DMS53 (cell line): ENCODE measurements around the gene GOT1.
A peak's percentile ranks its signal among the peaks of the same experiment; 100 is the strongest.

ENCODE experiments used
- DNase-seq: peaks from one replicate; lab custom pipeline; 2025; lab: John Stamatoyannopoulos, UW

The GOT1 gene

GRCh38 chr10:99395750-99396445, 34.5 kb downstream of the GOT1 start:
- DNase-seq = peak; percentile 82

DNA sequence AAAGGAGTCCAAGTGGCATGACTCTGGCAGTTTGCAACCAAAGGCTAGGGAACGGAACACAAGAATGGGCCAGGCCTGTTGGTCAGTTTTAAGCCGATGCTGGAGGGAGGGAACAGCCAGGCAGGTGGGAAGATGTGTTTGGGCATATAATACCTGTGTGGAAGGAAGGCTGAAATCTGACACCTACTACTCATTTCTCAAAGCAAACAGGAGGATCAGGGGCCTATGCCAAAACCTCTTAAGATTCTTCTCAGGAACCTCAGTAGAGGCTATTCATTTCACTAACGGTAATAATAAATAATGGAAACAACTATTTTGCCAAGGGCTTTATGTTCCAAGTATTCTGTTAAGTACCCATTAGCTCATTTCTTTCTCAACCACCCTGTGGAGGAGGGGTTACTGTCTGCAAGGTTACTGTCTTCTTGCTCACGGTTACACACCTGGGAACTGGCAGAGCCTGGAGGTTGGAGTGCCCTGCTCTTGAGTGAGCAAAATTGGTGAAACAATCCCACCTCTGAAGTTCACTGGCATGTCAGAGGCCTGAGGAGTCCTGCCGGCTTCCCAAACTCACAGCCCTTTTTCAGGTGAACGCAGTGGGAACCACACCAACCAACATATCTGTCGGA, 35.5 kb downstream of the GOT1 start:
- DNase-seq = peak; percentile 76

DNA sequence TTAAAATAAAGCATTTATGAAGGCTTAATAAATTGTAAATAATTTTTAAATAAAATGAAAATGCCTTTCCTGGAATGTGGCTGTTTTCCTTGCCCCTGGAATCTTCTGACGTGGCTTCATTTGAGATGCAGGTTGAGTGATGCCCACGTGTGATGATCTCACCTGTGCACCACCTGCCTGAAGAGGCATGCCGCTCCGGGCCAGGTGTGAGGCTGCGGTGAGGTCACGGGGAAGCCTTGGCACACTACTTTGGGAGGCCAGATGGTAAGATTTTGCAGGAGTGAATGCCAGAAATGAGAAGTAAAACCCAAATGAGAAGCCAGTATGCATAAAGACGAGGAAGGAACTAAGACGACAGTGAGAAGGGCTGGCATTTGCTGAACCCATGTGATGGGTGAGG, 36.2 kb downstream of the GOT1 start:
- peak; percentile 91 for DNase-seq

GRCh38 chr10:99393683-99394082, 36.7 kb downstream of the GOT1 start:
- DNase-seq = peak; percentile 41

DNA sequence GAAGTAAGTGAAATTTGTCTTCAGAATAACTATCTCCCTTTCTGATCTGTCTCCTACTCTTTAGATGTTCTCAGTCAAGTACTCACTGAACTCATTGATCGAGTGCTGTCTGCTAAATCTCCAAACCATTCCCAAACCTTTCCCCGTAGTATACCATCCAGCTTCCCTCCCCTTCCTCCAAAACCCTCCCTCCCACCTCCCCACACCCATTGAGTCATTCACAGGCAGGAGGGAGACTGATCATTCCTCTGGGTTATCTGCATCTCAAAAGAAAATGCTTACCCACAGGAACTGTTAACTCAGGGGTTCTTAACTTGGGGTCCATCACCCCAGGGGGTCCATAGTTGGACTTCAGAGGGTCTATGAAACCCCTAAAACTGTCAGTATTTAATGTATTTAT, 37.4 kb downstream of the GOT1 start:
- no peak for DNase-seq

- no peak for DNase-seq
Observed at GRCh38 chr10:99391346-99391745, 39.1 kb downstream of the GOT1 start.

GRCh38 chr10:99389729-99390480, 40.5 kb downstream of the GOT1 start:
- DNase-seq = no peak

GRCh38 chr10:99387541-99387940, 42.9 kb downstream of the GOT1 start:
- no peak for DNase-seq

DNA sequence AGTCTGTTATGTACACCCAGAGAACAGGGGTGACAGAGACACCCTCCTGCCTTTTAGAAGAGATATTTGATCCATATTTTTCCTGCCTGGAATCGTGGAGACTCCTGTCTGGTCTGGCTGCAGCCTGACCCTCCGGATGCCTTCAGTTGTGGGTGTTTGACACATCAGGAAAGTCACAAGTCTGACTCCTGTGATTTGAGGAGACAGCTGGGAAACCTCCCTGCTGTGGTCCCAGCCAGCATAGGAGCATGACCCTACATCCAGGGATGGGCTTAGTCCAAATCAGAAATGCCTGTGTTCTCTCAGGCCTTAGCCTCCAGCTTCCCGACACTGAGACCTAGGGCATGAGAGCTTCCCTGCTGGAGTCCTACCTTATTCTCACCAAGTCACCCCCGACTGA, 43.4 kb downstream of the GOT1 start:
- DNase-seq = no peak

DNA sequence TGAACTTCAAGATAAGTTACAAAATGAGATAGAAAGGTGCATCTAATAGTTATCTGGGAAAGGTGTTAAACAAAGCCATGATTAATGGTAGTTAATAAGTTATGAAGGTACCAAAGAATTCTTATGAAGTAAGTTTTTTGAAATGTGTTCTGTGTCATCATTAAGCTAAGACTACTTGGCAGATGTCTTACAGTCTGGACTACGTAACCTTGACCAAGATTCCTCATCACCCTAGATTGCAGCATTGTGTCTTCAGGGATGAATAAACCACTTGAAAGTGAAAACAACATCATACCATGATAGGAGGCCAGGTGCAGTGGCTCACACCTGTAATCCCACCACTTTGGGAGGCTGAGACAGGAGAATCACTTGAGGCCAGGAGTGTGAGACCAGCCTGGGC, 48.2 kb downstream of the GOT1 start:
- DNase-seq = no peak

DNA sequence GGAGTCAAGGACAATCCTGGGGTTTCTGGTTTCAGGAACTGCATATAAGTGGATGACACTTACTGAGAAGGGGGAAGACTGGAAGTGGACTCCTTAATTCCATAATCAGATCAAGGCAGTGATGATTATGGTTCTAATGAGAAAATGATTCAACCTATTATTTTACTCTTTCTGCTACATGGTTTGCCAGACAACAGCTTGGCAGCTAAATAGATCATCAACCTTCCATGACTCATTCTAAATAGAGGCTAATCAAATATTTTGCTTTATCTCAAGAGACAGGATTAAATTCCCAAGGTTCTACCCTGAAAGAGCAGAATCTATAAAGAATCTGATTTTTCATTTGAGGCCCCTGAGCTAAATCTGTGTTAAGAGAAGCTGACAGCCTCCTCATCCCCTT, 55.0 kb downstream of the GOT1 start:
- peak; percentile 39 for DNase-seq

- no peak for DNase-seq
Observed at GRCh38 chr10:99374972-99375371, 55.5 kb downstream of the GOT1 start.

- peak; percentile 19 for DNase-seq
Observed at GRCh38 chr10:99374526-99374925, 55.9 kb downstream of the GOT1 start.

GRCh38 chr10:99372546-99373271, 57.7 kb downstream of the GOT1 start:
- DNase-seq = no peak

DNA sequence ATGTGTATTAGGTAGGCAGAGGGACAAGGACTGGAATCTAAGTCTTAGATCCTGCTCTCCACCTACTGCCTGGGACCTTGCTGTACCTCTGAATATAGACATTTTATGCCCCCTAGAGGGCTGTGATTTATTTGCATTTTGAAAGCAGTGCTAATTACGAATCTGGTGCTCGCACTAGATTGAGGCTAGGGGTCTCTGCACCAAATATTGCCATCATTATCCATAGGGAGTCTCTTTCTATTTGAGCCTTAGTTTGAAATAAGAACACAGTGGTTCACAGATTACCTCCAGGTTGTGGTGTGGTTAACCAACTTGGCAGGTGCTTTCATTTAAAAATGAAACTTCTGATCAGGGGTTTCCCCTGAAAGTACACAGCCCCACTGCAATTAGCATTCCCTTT, 59.4 kb downstream of the GOT1 start:
- peak; percentile 65 for DNase-seq

DNA sequence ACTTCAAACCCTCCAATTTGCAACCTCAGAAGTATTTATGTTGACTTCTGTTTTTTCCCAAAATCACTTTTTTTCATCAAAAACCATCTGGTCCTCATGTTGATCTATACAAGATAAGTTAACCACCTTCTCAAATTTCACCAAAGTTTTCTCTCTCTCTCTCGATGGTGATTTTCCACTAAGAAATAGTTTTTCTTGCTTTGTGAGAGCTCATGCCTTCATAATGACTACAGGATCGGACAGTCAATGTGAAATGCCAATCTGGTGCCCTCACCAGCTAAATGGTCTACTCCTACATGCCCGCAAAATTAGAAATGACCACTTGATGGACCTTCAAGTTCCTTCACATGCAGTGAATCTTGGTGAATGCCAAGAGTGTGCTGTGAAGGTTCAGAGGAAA, 60.9 kb downstream of the GOT1 start:
- DNase-seq = no peak

GRCh38 chr10:99369126-99369525, 61.3 kb downstream of the GOT1 start:
- DNase-seq = no peak

GRCh38 chr10:99368646-99369045, 61.8 kb downstream of the GOT1 start:
- no peak for DNase-seq

DNA sequence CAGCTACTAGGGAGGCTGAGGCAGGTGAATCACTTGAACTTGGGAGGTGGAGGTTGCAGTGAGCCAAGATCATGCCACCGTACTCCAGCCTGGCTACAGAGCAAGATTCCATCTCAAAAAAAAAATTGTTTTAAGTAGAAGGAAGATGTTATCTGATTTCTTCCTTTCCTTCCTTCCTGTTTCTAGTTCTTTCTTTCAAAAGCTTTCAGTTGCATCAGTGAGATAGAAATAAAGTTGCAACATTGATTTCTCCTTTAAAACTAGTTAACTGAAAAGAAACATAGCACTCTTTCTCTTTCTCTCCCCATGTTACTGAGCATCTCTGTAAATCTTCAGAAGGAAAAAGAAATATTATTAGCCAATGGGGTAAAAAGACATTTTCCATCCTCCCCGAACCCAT, 63.8 kb downstream of the GOT1 start:
- DNase-seq = no peak

DNA sequence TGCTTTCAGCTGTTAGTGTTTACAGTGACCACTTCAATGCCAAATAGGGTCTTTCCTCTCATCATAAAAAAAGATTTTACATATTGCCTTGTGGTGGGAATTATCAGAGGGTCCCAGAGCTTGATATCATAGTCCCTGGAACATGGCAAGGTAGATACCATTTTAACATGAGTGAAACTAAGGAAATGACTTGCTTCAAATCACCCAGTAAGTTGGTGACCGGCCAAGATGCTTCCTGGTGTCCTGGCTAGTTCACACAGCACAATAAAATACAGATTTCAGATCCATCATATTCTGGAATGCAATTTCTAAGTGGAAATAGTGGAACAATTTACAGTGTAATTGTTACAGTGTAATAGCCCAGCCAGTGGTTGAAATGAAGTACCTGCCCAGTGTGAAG, 64.7 kb downstream of the GOT1 start:
- no peak for DNase-seq

GRCh38 chr10:99365311-99365710, 65.1 kb downstream of the GOT1 start:
- no peak for DNase-seq

DNA sequence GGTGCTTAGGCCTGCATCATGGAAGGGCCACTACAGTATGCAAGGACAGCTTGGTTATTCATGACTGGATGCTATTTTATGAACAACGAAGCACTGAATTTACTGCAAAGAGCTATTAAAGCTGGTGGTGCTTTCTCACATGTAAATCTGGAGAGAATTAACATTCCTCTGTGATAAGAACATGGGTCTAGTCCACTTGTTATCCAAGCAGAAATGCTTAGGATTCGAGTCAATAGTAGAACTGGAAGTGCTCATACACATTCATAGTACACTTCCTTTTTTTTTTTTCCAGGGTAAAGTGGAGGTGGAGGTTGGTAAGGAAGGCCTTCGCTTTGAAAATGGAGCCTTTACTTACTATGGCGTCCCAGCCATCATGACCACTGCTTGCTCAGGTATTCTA, 66.3 kb downstream of the GOT1 start:
- DNase-seq = no peak

- no peak for DNase-seq
Observed at GRCh38 chr10:99360934-99361333, 69.5 kb downstream of the GOT1 start.
